ENCODE data around the gene FAM118A. TPM values are rescaled to one million over a fixed set of nuclear protein-coding genes. Genes with fewer than 3 reads are reported as not detected.

FAM118A gene
- total and polyA plus RNA-seq, 2 experiments from 2014 or later, result 11.9 to 20.3 TPM

- H3K9me2 ChIP-seq (ENCODE audit: insufficient read depth), result 0 out of 2 replicates have a peak, but pooled peaks cover 3% of the 10 kb centered on the region
- H3F3A ChIP-seq (replicated peaks; ENCODE audit: low read depth), result peaks cover 14% of the 10 kb centered on the region
- H3K27ac ChIP-seq (ENCODE audit: low read depth), result peak overlapping the region; percentile 92
- peak overlapping the region; percentile 79 for H3K4me2 ChIP-seq
- ATAC-seq, result peak; percentile 1
- H4K20me1 ChIP-seq (replicated peaks; ENCODE audit: insufficient read depth), result peaks cover 12% of the 10 kb centered on the region
- H3K4me3 ChIP-seq, result peak overlapping the region; percentile 95
- DNase-seq (ENCODE audit: low spot score), result peak; percentile 37
- peak overlapping the region; percentile 93 for H3K27ac Mint-ChIP-seq
- no peaks in the 10 kb centered on the region; the same call in 1 of the 2 replicates for H3K27me3 ChIP-seq (ENCODE audit: insufficient read depth)
- peaks cover 30% of the 10 kb centered on the region for H3K4me1 Mint-ChIP-seq
- TF ChIP-seq ZNF331 (CRISPR knock-in tag; IDR thresholded peaks at IDR 0.05; ENCODE audit: low read depth) (no peak), ZNF462 (CRISPR knock-in tag; IDR thresholded peaks at IDR 0.05) (no peak), JUNB (IDR thresholded peaks at IDR 0.05; ENCODE audit: unreplicated experiment) (no peak), EZH2 (IDR thresholded peaks at IDR 0.05; ENCODE audit: low read depth, unreplicated experiment) (no peak), ETS1 (IDR thresholded peaks at IDR 0.05) (no peak), EZH2phosphoT487 (IDR thresholded peaks at IDR 0.05; ENCODE audit: unreplicated experiment) (no peak), REST (IDR thresholded peaks at IDR 0.05; ENCODE audit: unreplicated experiment) (no peak), POLR2AphosphoS5 (IDR thresholded peaks at IDR 0.05; ENCODE audit: low read depth) (no peak), CTCF (conservative IDR thresholded peaks at IDR 0.05; ENCODE audit: low read depth in 2 of 2) (no peak), NANOG (IDR thresholded peaks at IDR 0.05; ENCODE audit: borderline replicate concordance) (no peak), ZNF114 (CRISPR knock-in tag; IDR thresholded peaks at IDR 0.05) (no peak), STAT1 (IDR thresholded peaks at IDR 0.05; ENCODE audit: unreplicated experiment) (no peak), CREB1 (CRISPR knock-in tag; IDR thresholded peaks at IDR 0.05; ENCODE audit: low read depth) (no peak)
- peaks cover 20% of the 10 kb centered on the region for H3K4me1 ChIP-seq (ENCODE audit: insufficient read depth)
- peaks cover 6% of the 10 kb centered on the region; the same call in 2 of the 3 replicates for H3K36me3 Mint-ChIP-seq (ENCODE audit: low read depth)
- H2AFZ ChIP-seq, result peak overlapping the region; percentile 98
- H3K36me3 ChIP-seq (ENCODE audit: insufficient read depth), result no peaks in the 10 kb centered on the region
- H3K4me3 Mint-ChIP-seq, result peak overlapping the region; percentile 75
- H3K27me3 Mint-ChIP-seq (ENCODE audit: insufficient read depth, low read depth, poor library complexity), result peaks cover 21% of the 10 kb centered on the region
- H3K9me3 Mint-ChIP-seq, result no peaks in the 10 kb centered on the region
- H3K79me2 ChIP-seq (replicated peaks; ENCODE audit: insufficient read depth), result peaks cover 34% of the 10 kb centered on the region
Measured at GRCh38 chr22:45308957-45309421, 745 bp upstream of the FAM118A start.
